Testis (tissue), 2 donors: ENCODE measurements around the gene TOX4.

ENCODE experiments used
- POLR2A ChIP-seq: fragments of 450-650 bp; IDR thresholded peaks from one replicate; pipeline ENCODE4 v1.6.1; 2017; ENCODE audit warnings: antibody characterized with exemption, mild to moderate bottlenecking, moderate library complexity
- TF ChIP-seq, protein P1 (sequence below), 3 experiments: fragments of 450-650 bp in 2 of 3; fragments of 200-600 bp in 1 of 3; sonication (generic) in 1 of 3; IDR thresholded peaks; one replicate each; pipeline ENCODE4 v1.5.1; 2016 to 2019; ENCODE audit warnings: antibody characterized with exemption in 3 of 3, mild to moderate bottlenecking in 2 of 3, moderate library complexity in 1 of 3

DNA sequence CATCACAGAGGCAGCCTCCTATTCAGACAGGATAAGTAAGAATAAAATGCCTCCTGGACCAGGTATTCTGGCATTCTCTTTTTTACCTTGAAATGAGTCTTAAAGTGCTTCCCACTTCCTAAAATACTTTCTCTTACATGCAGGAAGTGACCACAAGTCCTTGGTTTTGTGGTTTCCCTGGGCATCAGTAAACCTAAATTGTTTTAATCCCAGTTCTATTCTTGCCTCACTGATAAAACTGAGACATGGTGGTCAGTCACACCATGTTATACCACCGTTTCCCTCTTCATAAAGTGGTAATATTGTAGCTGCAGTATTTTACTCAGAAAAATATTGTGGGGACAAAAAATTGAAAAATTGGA, 50.3 kb downstream of the TOX4 start:
- TF ChIP-seq, protein P1, sequence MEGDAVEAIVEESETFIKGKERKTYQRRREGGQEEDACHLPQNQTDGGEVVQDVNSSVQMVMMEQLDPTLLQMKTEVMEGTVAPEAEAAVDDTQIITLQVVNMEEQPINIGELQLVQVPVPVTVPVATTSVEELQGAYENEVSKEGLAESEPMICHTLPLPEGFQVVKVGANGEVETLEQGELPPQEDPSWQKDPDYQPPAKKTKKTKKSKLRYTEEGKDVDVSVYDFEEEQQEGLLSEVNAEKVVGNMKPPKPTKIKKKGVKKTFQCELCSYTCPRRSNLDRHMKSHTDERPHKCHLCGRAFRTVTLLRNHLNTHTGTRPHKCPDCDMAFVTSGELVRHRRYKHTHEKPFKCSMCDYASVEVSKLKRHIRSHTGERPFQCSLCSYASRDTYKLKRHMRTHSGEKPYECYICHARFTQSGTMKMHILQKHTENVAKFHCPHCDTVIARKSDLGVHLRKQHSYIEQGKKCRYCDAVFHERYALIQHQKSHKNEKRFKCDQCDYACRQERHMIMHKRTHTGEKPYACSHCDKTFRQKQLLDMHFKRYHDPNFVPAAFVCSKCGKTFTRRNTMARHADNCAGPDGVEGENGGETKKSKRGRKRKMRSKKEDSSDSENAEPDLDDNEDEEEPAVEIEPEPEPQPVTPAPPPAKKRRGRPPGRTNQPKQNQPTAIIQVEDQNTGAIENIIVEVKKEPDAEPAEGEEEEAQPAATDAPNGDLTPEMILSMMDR (IDR thresholded peaks at IDR 0.05) = no peak
- no peak for TF ChIP-seq POLR2A
